ENCODE data around the gene HSPG2. TPM values are rescaled to one million over a fixed set of nuclear protein-coding genes. Genes with fewer than 3 reads are reported as not detected.

HSPG2 gene
- total RNA-seq, 1 donor from 2014 or later, result 257 TPM

GRCh38 chr1:21820597-21821232 lies 116.4 kb downstream of the HSPG2 start:
- Histone ChIP-seq H3K27ac (replicated peaks) (no peak overlapping the region), H3K9me3 (replicated peaks) (no peaks in the 10 kb centered on the region), H3K27me3 (ENCODE audit: low read depth) (no peaks in the 10 kb centered on the region), H3K4me1 (peaks cover 20% of the 10 kb centered on the region), H3K36me3 (peaks cover 52% of the 10 kb centered on the region), H3K4me3 (no peak overlapping the region)
- no peak for DNase-seq
- TF ChIP-seq, protein P1, sequence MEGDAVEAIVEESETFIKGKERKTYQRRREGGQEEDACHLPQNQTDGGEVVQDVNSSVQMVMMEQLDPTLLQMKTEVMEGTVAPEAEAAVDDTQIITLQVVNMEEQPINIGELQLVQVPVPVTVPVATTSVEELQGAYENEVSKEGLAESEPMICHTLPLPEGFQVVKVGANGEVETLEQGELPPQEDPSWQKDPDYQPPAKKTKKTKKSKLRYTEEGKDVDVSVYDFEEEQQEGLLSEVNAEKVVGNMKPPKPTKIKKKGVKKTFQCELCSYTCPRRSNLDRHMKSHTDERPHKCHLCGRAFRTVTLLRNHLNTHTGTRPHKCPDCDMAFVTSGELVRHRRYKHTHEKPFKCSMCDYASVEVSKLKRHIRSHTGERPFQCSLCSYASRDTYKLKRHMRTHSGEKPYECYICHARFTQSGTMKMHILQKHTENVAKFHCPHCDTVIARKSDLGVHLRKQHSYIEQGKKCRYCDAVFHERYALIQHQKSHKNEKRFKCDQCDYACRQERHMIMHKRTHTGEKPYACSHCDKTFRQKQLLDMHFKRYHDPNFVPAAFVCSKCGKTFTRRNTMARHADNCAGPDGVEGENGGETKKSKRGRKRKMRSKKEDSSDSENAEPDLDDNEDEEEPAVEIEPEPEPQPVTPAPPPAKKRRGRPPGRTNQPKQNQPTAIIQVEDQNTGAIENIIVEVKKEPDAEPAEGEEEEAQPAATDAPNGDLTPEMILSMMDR (IDR thresholded peaks at IDR 0.05; ENCODE audit: borderline replicate concordance), result no peak
- intact Hi-C loops (cut with micrococcal nuclease), result no loop called here

- peak; percentile 45 for DNase-seq
- H3K27me3 ChIP-seq (ENCODE audit: low read depth), result peaks cover 4% of the 10 kb centered on the region
- peaks cover 16% of the 10 kb centered on the region for H3K4me1 ChIP-seq
- peaks cover 31% of the 10 kb centered on the region for H3K36me3 ChIP-seq
- TF ChIP-seq, protein P1 (IDR thresholded peaks at IDR 0.05; ENCODE audit: borderline replicate concordance), result no peak
- intact Hi-C loops (cut with micrococcal nuclease), result no loop called here
- H3K9me3 ChIP-seq (replicated peaks), result no peaks in the 10 kb centered on the region
- peak overlapping the region; percentile 48 for H3K27ac ChIP-seq (replicated peaks)
- no peak overlapping the region for H3K4me3 ChIP-seq
Measured at GRCh38 chr1:21818656-21819055, 118.5 kb downstream of the HSPG2 start.

GRCh38 chr1:21816602-21817302 lies 120.4 kb downstream of the HSPG2 start:
- no peaks in the 10 kb centered on the region for H3K9me3 ChIP-seq (replicated peaks)
- H3K27ac ChIP-seq (replicated peaks), result peak overlapping the region; percentile 8
- H3K4me1 ChIP-seq, result peaks cover 16% of the 10 kb centered on the region
- H3K27me3 ChIP-seq (ENCODE audit: low read depth), result peaks cover 4% of the 10 kb centered on the region
- intact Hi-C loops (cut with micrococcal nuclease), result no loop called here
- H3K4me3 ChIP-seq, result no peak overlapping the region
- DNase-seq, result no peak
- TF ChIP-seq, protein P1 (IDR thresholded peaks at IDR 0.05; ENCODE audit: borderline replicate concordance), result no peak
- peaks cover 12% of the 10 kb centered on the region for H3K36me3 ChIP-seq

GRCh38 chr1:21815724-21816321 lies 121.3 kb downstream of the HSPG2 start:
- TF ChIP-seq, protein P1 (IDR thresholded peaks at IDR 0.05; ENCODE audit: borderline replicate concordance), result no peak
- Histone ChIP-seq H3K27ac (replicated peaks) (peak overlapping the region; percentile 8), H3K4me1 (peaks cover 16% of the 10 kb centered on the region), H3K36me3 (peaks cover 3% of the 10 kb centered on the region), H3K4me3 (no peak overlapping the region), H3K27me3 (ENCODE audit: low read depth) (peaks cover 4% of the 10 kb centered on the region), H3K9me3 (replicated peaks) (no peaks in the 10 kb centered on the region)
- intact Hi-C loops (cut with micrococcal nuclease), result no loop called here
- DNase-seq, result no peak

- Histone ChIP-seq H3K36me3 (no peaks in the 10 kb centered on the region), H3K27ac (replicated peaks) (no peak overlapping the region), H3K4me3 (peak overlapping the region; percentile 62), H3K27me3 (ENCODE audit: low read depth) (peaks cover 4% of the 10 kb centered on the region), H3K9me3 (replicated peaks) (no peaks in the 10 kb centered on the region), H3K4me1 (peaks cover 16% of the 10 kb centered on the region)
- TF ChIP-seq, protein P1 (IDR thresholded peaks at IDR 0.05; ENCODE audit: borderline replicate concordance), result no peak
- no peak for DNase-seq
- intact Hi-C loops (cut with micrococcal nuclease), result no loop called here
Measured at GRCh38 chr1:21814981-21815582, 122.0 kb downstream of the HSPG2 start.

All from left ventricle myocardium inferior (tissue), 1 donor.